DOHH2 (cell line): ENCODE results near the gene RNF20.

ENCODE experiments used
- CTCF ChIP-seq: fragments of 200-600 bp; sonication (generic); IDR thresholded peaks from one replicate; pipeline ENCODE4 v1.5.1; 2014; ENCODE audit warnings: antibody characterized with exemption, mild to moderate bottlenecking, low read depth, low read length; ENCODE audit not compliant: poor library complexity, severe bottlenecking
- EZH2phosphoT487 ChIP-seq: fragments of 200-600 bp; sonication (generic); IDR thresholded peaks from 2 replicates; pipeline ENCODE4 v1.6.1; 2017; ENCODE audit warnings: borderline replicate concordance, mild to moderate bottlenecking, antibody characterized with exemption, low read length, moderate library complexity, mixed read lengths

GRCh38 chr9:101528015-101528414 lies 5.6 kb upstream of the RNF20 start:
- no peak for TF ChIP-seq CTCF
- no peak for TF ChIP-seq EZH2phosphoT487
